Endodermal cell (in vitro differentiated cells): ENCODE data around the gene CRISP1. TPM values are rescaled to one million over a fixed set of nuclear protein-coding genes. Genes with fewer than 3 reads are reported as not detected.
"Not testable (repeated sequence)": the region's sequence is repeated elsewhere in the genome, so short reads cannot be mapped to it uniquely, and the experiment has no call there.

ENCODE experiments used
- DNase-seq: peaks from one replicate; pipeline ENCODE4 v3.0.0-alpha.2; 2017
- H3K27ac ChIP-seq: 2 replicates; pipeline ENCODE4 v1.5.1; 2013; ENCODE audit warnings: mild to moderate bottlenecking, low read depth, low read length, moderate library complexity
- H3K27me3 ChIP-seq: 2 replicates; pipeline ENCODE4 v1.6.1; 2013; ENCODE audit warnings: mild to moderate bottlenecking, low read length, moderate library complexity; ENCODE audit not compliant: insufficient read depth, control insufficient read depth, poor library complexity, severe bottlenecking
- H3K36me3 ChIP-seq: 2 replicates; pipeline ENCODE4 v1.7.0; 2013; ENCODE audit warnings: mild to moderate bottlenecking, low read length, moderate library complexity; ENCODE audit not compliant: control insufficient read depth, insufficient read depth
- H3K4me1 ChIP-seq: one replicate; pipeline ENCODE4 v1.7.0; 2013; ENCODE audit warnings: low read length; ENCODE audit not compliant: control insufficient read depth, insufficient read depth
- H3K4me3 ChIP-seq: 2 replicates; pipeline ENCODE4 v1.5.1; 2013; ENCODE audit warnings: mild to moderate bottlenecking, low read length, moderate library complexity
- H3K9ac ChIP-seq: 2 replicates; pipeline ENCODE4 v1.6.1; 2013; ENCODE audit warnings: mild to moderate bottlenecking, low read length, moderate library complexity; ENCODE audit not compliant: poor library complexity, severe bottlenecking; ENCODE audit errors: extremely low read depth
- H3K9me3 ChIP-seq: 2 replicates; pipeline ENCODE4 v1.6.1; 2013; ENCODE audit warnings: mild to moderate bottlenecking, low read length, moderate library complexity; ENCODE audit not compliant: control insufficient read depth
- H3K27ac Mint-ChIP-seq: 2 replicates; pipeline ENCODE4 v1.8.0; 2020; ENCODE audit warnings: mixed read lengths
- H3K27me3 Mint-ChIP-seq: 2 replicates; pipeline ENCODE4 v1.8.0; 2021; ENCODE audit warnings: mild to moderate bottlenecking, mixed read lengths; ENCODE audit not compliant: insufficient read depth
- H3K36me3 Mint-ChIP-seq: 2 replicates; pipeline ENCODE4 v1.8.0; 2020; ENCODE audit warnings: low read depth, mixed read lengths
- H3K4me1 Mint-ChIP-seq: 2 replicates; pipeline ENCODE4 v1.8.0; 2020; ENCODE audit warnings: mixed read lengths
- H3K4me3 Mint-ChIP-seq: 2 replicates; pipeline ENCODE4 v1.8.0; 2020; ENCODE audit warnings: mild to moderate bottlenecking, moderate library complexity, mixed read lengths
- H3K9me3 Mint-ChIP-seq: 2 replicates; pipeline ENCODE4 v1.8.0; 2020; ENCODE audit warnings: mild to moderate bottlenecking, mixed read lengths
- CTCF ChIP-seq: fragments of 200-600 bp; sonication (generic); conservative IDR thresholded peaks from 2 replicates; pipeline ENCODE4 v1.5.0; 2021; ENCODE audit warnings: antibody characterized with exemption, mild to moderate bottlenecking
- WGBS, 2 experiments: methylation state at CpG; one replicate each; pipeline versions ENCODE4 v1.1.5 to v1.1.7; 2013; ENCODE audit warnings: missing lambda C conversion rate in 2 of 2, mixed read lengths in 1 of 2; ENCODE audit not compliant: insufficient coverage in 1 of 2, insufficient read length in 1 of 2; 5-methylcytosine and 5-hydroxymethylcytosine counted together
- total RNA-seq, 2 donors: library from RNA; stranded (reverse); fragmentation: NEBNext Ultra II Directional in 1 of 2; extraction: Animal tissue kit (Norgen Biotek cat#: 25700) in 1 of 2; gene quantifications; 2 replicates in 1 of 2; 3 replicates in 1 of 2; pipeline ENCODE4 v1.2.1, GENCODE V29; 2021

CRISP1 gene
- total RNA-seq, 2 donors from 2014 or later, result not detected

- no peak overlapping the region for H3K4me3 Mint-ChIP-seq
- TF ChIP-seq CTCF, result no peak
- no peak overlapping the region for H3K27ac ChIP-seq
- no peak overlapping the region for H3K27ac Mint-ChIP-seq
- H3K4me1 ChIP-seq, result no peaks in the 10 kb centered on the region
- H3K9me3 ChIP-seq, result peaks cover 25% of the 10 kb centered on the region
- H3K9me3 Mint-ChIP-seq, result peaks cover 30% of the 10 kb centered on the region
- peaks cover 10% of the 10 kb centered on the region for H3K4me1 Mint-ChIP-seq
- peaks cover 8% of the 10 kb centered on the region for H3K27me3 Mint-ChIP-seq
- H3K9ac ChIP-seq, result no peak overlapping the region
- no peak for DNase-seq
- H3K36me3 Mint-ChIP-seq, result peaks cover 9% of the 10 kb centered on the region
- H3K36me3 ChIP-seq, result no peaks in the 10 kb centered on the region
- H3K4me3 ChIP-seq, result no peak overlapping the region
- no peaks in the 10 kb centered on the region for H3K27me3 ChIP-seq
Measured at GRCh38 chr6:49898904-49899566, 32.7 kb upstream of the CRISP1 start.

GRCh38 chr6:49895553-49895952, 29.2 kb upstream of the CRISP1 start:
- not testable (repeated sequence) for DNase-seq, H3K36me3 ChIP-seq, H3K9ac ChIP-seq, H3K27ac ChIP-seq, H3K4me3 ChIP-seq, H3K4me3 Mint-ChIP-seq, H3K27ac Mint-ChIP-seq, H3K4me1 ChIP-seq, H3K27me3 ChIP-seq
- Mint-ChIP-seq H3K27me3 (peaks cover 37% of the 10 kb centered on the region), H3K4me1 (peaks cover 15% of the 10 kb centered on the region), H3K36me3 (peaks cover 12% of the 10 kb centered on the region), H3K9me3 (peaks cover 48% of the 10 kb centered on the region)
- H3K9me3 ChIP-seq, result peaks cover 40% of the 10 kb centered on the region

GRCh38 chr6:49892280-49892679, 25.9 kb upstream of the CRISP1 start:
- Mint-ChIP-seq H3K9me3 (peaks cover 60% of the 10 kb centered on the region), H3K36me3 (peaks cover 12% of the 10 kb centered on the region), H3K4me1 (peaks cover 13% of the 10 kb centered on the region), H3K27ac (no peak overlapping the region), H3K4me3 (no peak overlapping the region), H3K27me3 (peaks cover 70% of the 10 kb centered on the region)
- no peak for TF ChIP-seq CTCF
- WGBS, 2 experiments, result 94 to 100% methylated on average over 1 to 3 of the region's 3 CpGs
- Histone ChIP-seq H3K27ac (no peak overlapping the region), H3K27me3 (no peaks in the 10 kb centered on the region), H3K4me1 (peaks cover 3% of the 10 kb centered on the region), H3K36me3 (no peaks in the 10 kb centered on the region), H3K9ac (no peak overlapping the region), H3K4me3 (no peak overlapping the region), H3K9me3 (peaks cover 60% of the 10 kb centered on the region)
- DNase-seq, result peak; percentile 65

GRCh38 chr6:49890988-49891387, 24.7 kb upstream of the CRISP1 start:
- Mint-ChIP-seq H3K27ac (no peak overlapping the region), H3K36me3 (peaks cover 11% of the 10 kb centered on the region), H3K4me3 (no peak overlapping the region), H3K4me1 (peaks cover 13% of the 10 kb centered on the region), H3K27me3 (peaks cover 78% of the 10 kb centered on the region), H3K9me3 (peaks cover 47% of the 10 kb centered on the region)
- Histone ChIP-seq H3K27ac (no peak overlapping the region), H3K9me3 (peaks cover 53% of the 10 kb centered on the region), H3K36me3 (no peaks in the 10 kb centered on the region), H3K27me3 (no peaks in the 10 kb centered on the region), H3K4me3 (peak overlapping the region; percentile 29), H3K4me1 (peaks cover 3% of the 10 kb centered on the region), H3K9ac (no peak overlapping the region)
- TF ChIP-seq CTCF, result no peak
- WGBS, 2 experiments, result 22 to 23% methylated on average over 5 to 7 of the region's 7 CpGs
- DNase-seq, result peak; percentile 66
